IMR-90 (cell line): Measurements from ENCODE around the gene EME2. TPM values are rescaled to one million over a fixed set of nuclear protein-coding genes. Genes with fewer than 3 reads are reported as not detected.

ENCODE experiments used
- ATAC-seq: fragments of 200-7000 bp; cut with Tn5 transposase; 2 replicates; pipeline ENCODE4 v1.9.1; 2020; ENCODE audit warnings: low read depth, mild to moderate bottlenecking, moderate library complexity
- BruUV-seq: library from RNA; stranded (reverse); fragments of 400-500 nt; replicated peaks from 2 replicates; lab custom pipeline; 2021; lab: Mats Ljungman, UMichigan
- CTCF ChIA-PET: fragments of 300-600 bp; formaldehyde crosslinking; extraction: SDS; loops from one replicate; lab custom pipeline; 2021; ENCODE audit warnings: antibody characterized with exemption; lab: Yijun Ruan, JAX
- POLR2A ChIA-PET: fragments of 300-600 bp; sonication (Branson Sonifier 250); formaldehyde crosslinking; loops from one replicate; lab custom pipeline; 2022; ENCODE audit warnings: antibody characterized with exemption; ENCODE audit not compliant: unreplicated experiment; lab: Charles Lee
- DNase-seq: peaks from one replicate; pipeline ENCODE4 v3.0.0; 2013
- H2AFZ ChIP-seq: replicated peaks from 2 replicates; pipeline ENCODE3; 2013; ENCODE audit warnings: low read length, mild to moderate bottlenecking; ENCODE audit not compliant: poor library complexity
- H2AK5ac ChIP-seq: 2 replicates; pipeline ENCODE4 v1.6.1; 2013; ENCODE audit warnings: low read depth, low read length, inconsistent platforms
- H2AK9ac ChIP-seq: replicated peaks from 2 replicates; pipeline ENCODE3; 2013; ENCODE audit warnings: mild to moderate bottlenecking, low read depth, low read length, moderate library complexity; ENCODE audit not compliant: poor library complexity
- H2BK120ac ChIP-seq: 2 replicates; pipeline ENCODE4 v1.6.1; 2013; ENCODE audit warnings: low read depth, low read length, inconsistent platforms
- H2BK15ac ChIP-seq: 3 replicates; pipeline ENCODE4 v1.6.1; 2013; ENCODE audit warnings: low read depth, low read length, inconsistent platforms
- H2BK20ac ChIP-seq: 2 replicates; pipeline ENCODE4 v1.6.1; 2013; ENCODE audit warnings: low read depth, mild to moderate bottlenecking, inconsistent platforms, low read length, moderate library complexity
- H2BK5ac ChIP-seq: 2 replicates; pipeline ENCODE4 v1.6.1; 2013; ENCODE audit warnings: mild to moderate bottlenecking, low read depth, low read length, inconsistent platforms; ENCODE audit not compliant: poor library complexity, severe bottlenecking
- H3K14ac ChIP-seq: replicated peaks from 2 replicates; pipeline ENCODE4 v1.6.1; 2013; ENCODE audit warnings: low read depth, low read length, inconsistent platforms
- H3K18ac ChIP-seq: 2 replicates; pipeline ENCODE4 v1.6.1; 2013; ENCODE audit warnings: low read depth, low read length, control low read depth
- H3K23ac ChIP-seq: 2 replicates; pipeline ENCODE4 v1.6.1; 2013; ENCODE audit warnings: low read depth, low read length, inconsistent platforms
- H3K27ac ChIP-seq: 2 replicates; pipeline ENCODE4 v1.5.1; 2013; ENCODE audit warnings: mild to moderate bottlenecking, control low read depth, low read length; ENCODE audit not compliant: insufficient read depth
- H3K27me3 ChIP-seq: 2 replicates; pipeline ENCODE4 v1.6.1; 2013; ENCODE audit warnings: low read length; ENCODE audit not compliant: control insufficient read depth, insufficient read depth
- H3K36me3 ChIP-seq: 2 replicates; pipeline ENCODE4 v1.6.1; 2013; ENCODE audit warnings: low read length, mixed read lengths; ENCODE audit not compliant: control insufficient read depth, insufficient read depth
- H3K4ac ChIP-seq: 2 replicates; pipeline ENCODE4 v1.6.1; 2013; ENCODE audit warnings: low read depth, low read length, inconsistent platforms
- H3K4me1 ChIP-seq: 2 replicates; pipeline ENCODE4 v1.6.1; 2013; ENCODE audit warnings: low read length, mixed read lengths; ENCODE audit not compliant: control insufficient read depth, insufficient read depth
- H3K4me2 ChIP-seq: 2 replicates; pipeline ENCODE4 v1.6.1; 2013; ENCODE audit warnings: low read depth, mild to moderate bottlenecking, control low read depth, low read length, moderate library complexity
- H3K4me3 ChIP-seq: 2 replicates; pipeline ENCODE4 v1.5.1; 2013; ENCODE audit warnings: low read depth, mild to moderate bottlenecking, control low read depth, low read length, moderate library complexity; ENCODE audit not compliant: insufficient read depth
- H3K56ac ChIP-seq: 2 replicates; pipeline ENCODE4 v1.6.1; 2013; ENCODE audit warnings: low read length, inconsistent platforms; ENCODE audit not compliant: insufficient read depth; ENCODE audit errors: extremely low read depth
- H3K79me1 ChIP-seq, 2 experiments: 2 replicates each; pipeline ENCODE4 v1.6.1; 2013; ENCODE audit warnings: low read length in 2 of 2, inconsistent platforms in 1 of 2, low read depth in 1 of 2
- H3K9ac ChIP-seq: 2 replicates; pipeline ENCODE4 v1.6.1; 2013; ENCODE audit warnings: low read depth, low read length, control low read depth
- H3K9me1 ChIP-seq: 2 replicates; pipeline ENCODE4 v1.6.1; 2013; ENCODE audit warnings: low read length, inconsistent platforms; ENCODE audit not compliant: insufficient read depth
- H3K9me3 ChIP-seq: 2 replicates; pipeline ENCODE4 v1.6.1; 2013; ENCODE audit warnings: low read length; ENCODE audit not compliant: control insufficient read depth, insufficient read depth
- H4K20me1 ChIP-seq: 2 replicates; pipeline ENCODE4 v1.6.1; 2013; ENCODE audit warnings: low read length, inconsistent platforms; ENCODE audit not compliant: insufficient read depth
- H4K5ac ChIP-seq: 2 replicates; pipeline ENCODE4 v1.6.1; 2013; ENCODE audit warnings: mild to moderate bottlenecking, low read depth, low read length, control low read depth
- H4K8ac ChIP-seq, 2 experiments: 2 replicates each; pipeline ENCODE4 v1.6.1; 2013; ENCODE audit warnings: low read depth in 2 of 2, low read length in 2 of 2, control low read depth in 1 of 2, inconsistent platforms in 1 of 2
- H4K91ac ChIP-seq: 2 replicates; pipeline ENCODE4 v1.6.1; 2013; ENCODE audit warnings: low read depth, low read length, inconsistent platforms; ENCODE audit not compliant: insufficient read depth
- POLR2A ChIP-seq: IDR thresholded peaks from 2 replicates; pipeline ENCODE4 v1.6.1; 2012; ENCODE audit warnings: mild to moderate bottlenecking, low read depth, low read length
- WGBS, 2 experiments: methylation state at CpG; one replicate each; pipeline versions ENCODE4 v1.1.5 to v1.1.7; 2013; ENCODE audit warnings: missing lambda C conversion rate in 2 of 2; ENCODE audit not compliant: insufficient read length in 1 of 2; ENCODE audit errors: extremely low coverage in 2 of 2; 5-methylcytosine and 5-hydroxymethylcytosine counted together
- dilution Hi-C: fragments of 300-500 bp; cut with HindIII; formaldehyde crosslinking; loops from one replicate; pipeline ENCODE4 v1.14.3; 2018; ENCODE audit warnings: low sequenced_read_pairs; ENCODE audit not compliant: unreplicated experiment
- in situ Hi-C: fragments of 300-500 bp; cut with MboI; formaldehyde crosslinking; loops from 3 replicates; pipeline ENCODE4 v1.14.3; 2019; ENCODE audit warnings: low sequenced_read_pairs, inconsistent platforms, mixed read lengths
- intact Hi-C: fragments of 100-400 bp; cut with micrococcal nuclease; formaldehyde crosslinking; loops from 2 replicates; pipeline ENCODE4 v1.10.0; 2022
- polyA plus RNA-seq, 3 experiments: library from polyadenylated mRNA; depleted of rRNA; stranded (reverse); fragments of >200 nt; gene quantifications; 2 replicates each; pipeline ENCODE4 v1.2.3, GENCODE V29; 2012; ENCODE audit warnings: low replicate concordance in 1 of 3
- total RNA-seq: library from RNA; depleted of rRNA; stranded (reverse); fragments of >200 nt; gene quantifications from 2 replicates; pipeline ENCODE4 v1.2.3, GENCODE V29; 2012

Gene EME2
- total and polyA plus RNA-seq, 2 of the 4 experiments (the other 2 are of a cell fraction): 1.3 to 9.6 TPM

- ChIA-PET POLR2A (no interaction called here), CTCF (no interaction called here)
- H2AK5ac ChIP-seq: no peak overlapping the region
- no peak overlapping the region for H2AFZ ChIP-seq
- dilution Hi-C loops (no loop called here), in situ Hi-C loops (no loop called here), intact Hi-C loops (no loop called here)
- no peak overlapping the region for H3K4ac ChIP-seq
- DNase-seq (no peak), ATAC-seq (no peak)
- H4K8ac ChIP-seq: no peak overlapping the region
- peaks cover 0 to 6% of the 10 kb centered on the region in 2 experiments; a peak in 1 of 4 replicates for H3K79me1 ChIP-seq
- no peaks in the 10 kb centered on the region for H3K9me3 ChIP-seq
- H3K9ac ChIP-seq: no peak overlapping the region
- peaks cover 18% of the 10 kb centered on the region for H3K36me3 ChIP-seq
- no peaks in the 10 kb centered on the region for H3K27me3 ChIP-seq
- BruUV-seq: no TSS peak
- no peak overlapping the region for H3K23ac ChIP-seq
- H3K14ac ChIP-seq: no peak overlapping the region
- peaks cover 2% of the 10 kb centered on the region; the same call in 1 of the 2 replicates for H3K9me1 ChIP-seq
- no peaks in the 10 kb centered on the region for H3K4me1 ChIP-seq
- no peak overlapping the region for H3K4me3 ChIP-seq
- H4K91ac ChIP-seq: no peak overlapping the region
- H4K20me1 ChIP-seq: 0 out of 2 replicates have a peak, but pooled peaks cover 3% of the 10 kb centered on the region
- no peak overlapping the region for H4K5ac ChIP-seq
- no peak for TF ChIP-seq POLR2A
- H2AK9ac ChIP-seq: no peak overlapping the region
- WGBS, 2 experiments: 88% methylated on average over 22 of the region's 27 CpGs; no CpG with 5 or more reads in 1 of the 2 experiments
- no peak overlapping the region for H2BK15ac ChIP-seq
- H3K27ac ChIP-seq: no peak overlapping the region
- H2BK5ac ChIP-seq: no peak overlapping the region
- no peak overlapping the region for H3K18ac ChIP-seq
- no peak overlapping the region for H3K56ac ChIP-seq
- H2BK20ac ChIP-seq: no peak overlapping the region
- H3K4me2 ChIP-seq: no peak overlapping the region
- H2BK120ac ChIP-seq: no peak overlapping the region
These were observed 45.7 kb downstream of the EME2 start for GRCh38 chr16:1818204-1818872.
